ENCODE results near the gene CPT1C. TPM values are rescaled to one million over a fixed set of nuclear protein-coding genes. Genes with fewer than 3 reads are reported as not detected.

Gene CPT1C
- total RNA-seq, 1 donor from 2014 or later = 26.3 TPM

GRCh38 chr19:49741210-49741844 is 50.4 kb downstream of the CPT1C start:
- no peaks in the 10 kb centered on the region for H3K27me3 Mint-ChIP-seq (ENCODE audit: low read depth)
- no peak overlapping the region for H3K27ac Mint-ChIP-seq (ENCODE audit: unreplicated experiment)
- no peak overlapping the region for H3K4me3 Mint-ChIP-seq (ENCODE audit: unreplicated experiment)
- H3K4me1 Mint-ChIP-seq (ENCODE audit: low read depth) = no peaks in the 10 kb centered on the region
- DNase-seq (ENCODE audit: low spot score) = no peak
- H3K9me3 Mint-ChIP-seq (ENCODE audit: low read depth) = no peaks in the 10 kb centered on the region
- H3K36me3 Mint-ChIP-seq (ENCODE audit: low read depth) = no peaks in the 10 kb centered on the region
- no peak for TF ChIP-seq CTCF (IDR thresholded peaks at IDR 0.05)

GRCh38 chr19:49744946-49745381 is 54.0 kb downstream of the CPT1C start:
- H3K4me1 Mint-ChIP-seq (ENCODE audit: low read depth) = peaks cover 9% of the 10 kb centered on the region
- DNase-seq (ENCODE audit: low spot score) = no peak

GRCh38 chr19:49746206-49746958 is 55.5 kb downstream of the CPT1C start:
- no peak for DNase-seq (ENCODE audit: low spot score)
- Mint-ChIP-seq H3K4me3 (ENCODE audit: unreplicated experiment) (no peak overlapping the region), H3K36me3 (ENCODE audit: low read depth) (no peaks in the 10 kb centered on the region)

More at GRCh38 chr19:49744946-49745381, 54.0 kb downstream of the CPT1C start:
- TF ChIP-seq CTCF (IDR thresholded peaks at IDR 0.05) = no peak
- Mint-ChIP-seq H3K27me3 (ENCODE audit: low read depth) (no peaks in the 10 kb centered on the region), H3K9me3 (ENCODE audit: low read depth) (no peaks in the 10 kb centered on the region), H3K36me3 (ENCODE audit: low read depth) (no peaks in the 10 kb centered on the region), H3K27ac (ENCODE audit: unreplicated experiment) (no peak overlapping the region), H3K4me3 (ENCODE audit: unreplicated experiment) (no peak overlapping the region)

GRCh38 chr19:49749055-49749716 is 58.3 kb downstream of the CPT1C start:
- no peak overlapping the region for H3K4me3 Mint-ChIP-seq (ENCODE audit: unreplicated experiment)
- no peak for DNase-seq (ENCODE audit: low spot score)
- no peaks in the 10 kb centered on the region for H3K9me3 Mint-ChIP-seq (ENCODE audit: low read depth)
- H3K4me1 Mint-ChIP-seq (ENCODE audit: low read depth) = peaks cover 14% of the 10 kb centered on the region
- TF ChIP-seq CTCF (IDR thresholded peaks at IDR 0.05) = no peak
- no peaks in the 10 kb centered on the region for H3K27me3 Mint-ChIP-seq (ENCODE audit: low read depth)
- no peaks in the 10 kb centered on the region for H3K36me3 Mint-ChIP-seq (ENCODE audit: low read depth)
- H3K27ac Mint-ChIP-seq (ENCODE audit: unreplicated experiment) = no peak overlapping the region

More at GRCh38 chr19:49746206-49746958, 55.5 kb downstream of the CPT1C start:
- no peak overlapping the region for H3K27ac Mint-ChIP-seq (ENCODE audit: unreplicated experiment)
- H3K4me1 Mint-ChIP-seq (ENCODE audit: low read depth) = peaks cover 13% of the 10 kb centered on the region
- no peaks in the 10 kb centered on the region for H3K27me3 Mint-ChIP-seq (ENCODE audit: low read depth)
- no peak for TF ChIP-seq CTCF (IDR thresholded peaks at IDR 0.05)
- H3K9me3 Mint-ChIP-seq (ENCODE audit: low read depth) = no peaks in the 10 kb centered on the region

- Mint-ChIP-seq H3K4me1 (ENCODE audit: low read depth) (peaks cover 14% of the 10 kb centered on the region), H3K27me3 (ENCODE audit: low read depth) (no peaks in the 10 kb centered on the region), H3K36me3 (ENCODE audit: low read depth) (no peaks in the 10 kb centered on the region), H3K4me3 (ENCODE audit: unreplicated experiment) (no peak overlapping the region), H3K27ac (ENCODE audit: unreplicated experiment) (peak overlapping the region; percentile 74), H3K9me3 (ENCODE audit: low read depth) (no peaks in the 10 kb centered on the region)
- no peak for DNase-seq (ENCODE audit: low spot score)
- TF ChIP-seq CTCF (IDR thresholded peaks at IDR 0.05) = no peak
These were observed 58.9 kb downstream of the CPT1C start for GRCh38 chr19:49749771-49750170.

Data from chondrocyte (in vitro differentiated cells).